ENCODE data around the gene NGEF. TPM values are rescaled to one million over a fixed set of nuclear protein-coding genes. Genes with fewer than 3 reads are reported as not detected.
"Not testable (repeated sequence)": the region's sequence is repeated elsewhere in the genome, so short reads cannot be mapped to it uniquely, and the experiment has no call there.

Gene NGEF
- total and polyA plus RNA-seq, 2 experiments from 2014 or later, result 2.0 to 2.9 TPM

- TF ChIP-seq, protein P1, sequence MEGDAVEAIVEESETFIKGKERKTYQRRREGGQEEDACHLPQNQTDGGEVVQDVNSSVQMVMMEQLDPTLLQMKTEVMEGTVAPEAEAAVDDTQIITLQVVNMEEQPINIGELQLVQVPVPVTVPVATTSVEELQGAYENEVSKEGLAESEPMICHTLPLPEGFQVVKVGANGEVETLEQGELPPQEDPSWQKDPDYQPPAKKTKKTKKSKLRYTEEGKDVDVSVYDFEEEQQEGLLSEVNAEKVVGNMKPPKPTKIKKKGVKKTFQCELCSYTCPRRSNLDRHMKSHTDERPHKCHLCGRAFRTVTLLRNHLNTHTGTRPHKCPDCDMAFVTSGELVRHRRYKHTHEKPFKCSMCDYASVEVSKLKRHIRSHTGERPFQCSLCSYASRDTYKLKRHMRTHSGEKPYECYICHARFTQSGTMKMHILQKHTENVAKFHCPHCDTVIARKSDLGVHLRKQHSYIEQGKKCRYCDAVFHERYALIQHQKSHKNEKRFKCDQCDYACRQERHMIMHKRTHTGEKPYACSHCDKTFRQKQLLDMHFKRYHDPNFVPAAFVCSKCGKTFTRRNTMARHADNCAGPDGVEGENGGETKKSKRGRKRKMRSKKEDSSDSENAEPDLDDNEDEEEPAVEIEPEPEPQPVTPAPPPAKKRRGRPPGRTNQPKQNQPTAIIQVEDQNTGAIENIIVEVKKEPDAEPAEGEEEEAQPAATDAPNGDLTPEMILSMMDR (IDR thresholded peaks at IDR 0.05; ENCODE audit: low read depth, low read length), result peak; percentile 95
- peak; percentile 51 to 75 for DNase-seq (ENCODE audit: low read depth in 1 of 2, low spot score in 1 of 2)
- peaks cover 20% of the 10 kb centered on the region for H3K27me3 ChIP-seq
Measured at GRCh38 chr2:233053928-233054784, 41.1 kb upstream of the NGEF start.

DNA sequence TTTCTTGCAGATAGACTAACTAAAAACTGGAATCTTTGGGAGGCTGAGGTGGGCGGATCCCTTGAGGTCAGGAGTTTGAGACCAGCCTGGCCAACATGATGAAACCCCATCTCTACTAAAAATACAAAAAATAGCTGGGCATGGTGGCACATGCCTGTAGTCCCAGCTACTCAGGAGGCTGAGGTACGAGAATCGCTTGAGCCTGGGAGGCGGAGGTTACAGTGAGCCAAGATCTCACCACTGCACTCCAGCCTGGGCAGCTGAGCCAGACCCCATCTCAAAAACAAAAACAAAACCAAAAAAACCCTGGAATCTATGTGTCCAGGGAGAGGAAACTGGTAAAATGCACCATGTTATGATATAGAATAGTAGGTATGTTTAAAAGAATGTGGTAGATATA, 39.5 kb upstream of the NGEF start:
- H3K4me3 ChIP-seq; H3K4me1 ChIP-seq (ENCODE audit: low read depth); H3K9me3 ChIP-seq (ENCODE audit: low read depth); H3K27ac ChIP-seq; DNase-seq (ENCODE audit: low read depth in 1 of 2, low spot score in 1 of 2); H3K36me3 ChIP-seq: not testable (repeated sequence)
- peaks cover 23% of the 10 kb centered on the region for H3K27me3 ChIP-seq

More at GRCh38 chr2:233053928-233054784, 41.1 kb upstream of the NGEF start:
- no peaks in the 10 kb centered on the region for H3K4me1 ChIP-seq (ENCODE audit: low read depth)
- H3K27ac ChIP-seq, result no peak overlapping the region
- no peaks in the 10 kb centered on the region for H3K9me3 ChIP-seq (ENCODE audit: low read depth)
- no peaks in the 10 kb centered on the region for H3K36me3 ChIP-seq
- H3K4me3 ChIP-seq, result no peak overlapping the region

DNA sequence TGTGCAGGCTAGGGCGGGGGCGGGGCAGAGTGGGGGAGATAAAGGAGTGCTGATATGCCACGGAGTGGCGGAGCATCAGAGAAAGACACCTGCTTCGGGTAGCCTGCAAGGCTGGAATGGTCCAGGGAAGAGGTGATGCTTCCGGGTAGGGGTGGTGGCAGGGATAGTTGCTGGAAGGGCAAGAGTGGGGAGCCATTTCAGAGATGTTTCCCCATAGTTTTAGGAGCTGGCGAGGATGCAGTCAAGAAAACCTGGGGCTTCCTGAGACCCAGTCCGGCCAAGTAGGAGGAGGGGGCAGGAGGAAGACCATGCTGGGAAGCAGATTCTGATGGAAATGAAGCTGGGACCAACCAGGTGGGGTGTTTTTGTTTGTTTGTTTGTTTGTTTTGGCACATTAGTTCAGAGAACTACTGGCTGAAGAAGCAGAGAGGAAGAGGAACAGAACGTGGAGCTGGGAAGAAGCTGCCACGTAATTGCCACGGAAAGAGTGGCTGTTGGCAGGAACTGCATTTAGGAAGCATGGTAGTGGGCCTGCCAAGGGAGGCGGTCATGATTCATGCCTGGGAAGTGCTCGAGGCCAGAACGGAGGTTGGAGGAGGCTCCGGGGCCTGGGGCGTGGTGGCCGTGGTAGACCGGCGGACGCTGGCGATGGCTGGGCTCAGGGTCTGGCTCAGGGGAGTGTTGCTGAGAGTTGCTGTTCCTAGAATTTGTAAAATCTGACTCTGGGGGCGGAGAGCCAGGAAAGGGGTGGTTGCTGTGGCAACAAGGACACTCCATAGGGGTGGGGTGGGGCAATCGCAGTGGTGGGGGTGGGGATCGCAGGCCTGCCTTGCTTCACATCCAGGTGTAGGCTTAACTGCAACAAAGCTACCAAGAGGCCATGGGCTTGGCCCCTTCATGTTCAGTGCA, 38.4 kb upstream of the NGEF start:
- H3K4me1 ChIP-seq (ENCODE audit: low read depth), result no peaks in the 10 kb centered on the region
- H3K36me3 ChIP-seq, result no peaks in the 10 kb centered on the region
- no peaks in the 10 kb centered on the region for H3K9me3 ChIP-seq (ENCODE audit: low read depth)
- DNase-seq (ENCODE audit: low read depth in 1 of 2, low spot score in 1 of 2), result peak in 1 of 2 donors; percentile 90
- H3K27ac ChIP-seq, result no peak overlapping the region
- H3K4me3 ChIP-seq, result no peak overlapping the region
- H3K27me3 ChIP-seq, result peaks cover 23% of the 10 kb centered on the region
- TF ChIP-seq, protein P1 (IDR thresholded peaks at IDR 0.05; ENCODE audit: low read depth, low read length), result no peak

- no peak overlapping the region for H3K27ac ChIP-seq
- H3K4me3 ChIP-seq, result no peak overlapping the region
- H3K9me3 ChIP-seq (ENCODE audit: low read depth), result no peaks in the 10 kb centered on the region
- no peaks in the 10 kb centered on the region for H3K36me3 ChIP-seq
- TF ChIP-seq, protein P1 (IDR thresholded peaks at IDR 0.05; ENCODE audit: low read depth, low read length), result no peak
- H3K4me1 ChIP-seq (ENCODE audit: low read depth), result no peaks in the 10 kb centered on the region
- peaks cover 20% of the 10 kb centered on the region for H3K27me3 ChIP-seq
- DNase-seq (ENCODE audit: low read depth in 1 of 2, low spot score in 1 of 2), result no peak
Measured at GRCh38 chr2:233049194-233049761, 36.2 kb upstream of the NGEF start.

GRCh38 chr2:233048569-233049193, 35.6 kb upstream of the NGEF start:
- Histone ChIP-seq H3K27me3 (peaks cover 17% of the 10 kb centered on the region), H3K27ac (no peak overlapping the region), H3K4me1 (ENCODE audit: low read depth) (no peaks in the 10 kb centered on the region), H3K36me3 (no peaks in the 10 kb centered on the region), H3K9me3 (ENCODE audit: low read depth) (no peaks in the 10 kb centered on the region), H3K4me3 (no peak overlapping the region)
- DNase-seq (ENCODE audit: low read depth in 1 of 2, low spot score in 1 of 2), result no peak
- TF ChIP-seq, protein P1 (IDR thresholded peaks at IDR 0.05; ENCODE audit: low read depth, low read length), result no peak
